Spleen (tissue), 7 donors: ENCODE results near the gene MTFR2.

Source experiments
- POLR2A ChIP-seq, 3 donors: fragments of 450-650 bp; IDR thresholded peaks; one replicate each; pipeline ENCODE4 v1.5.1; 2017; ENCODE audit warnings: antibody characterized with exemption in 3 of 3, mild to moderate bottlenecking in 1 of 3
- POLR2AphosphoS5 ChIP-seq, 3 donors: sonication (generic); formaldehyde crosslinking; IDR thresholded peaks; one replicate each; pipeline ENCODE4 v1.5.1; 2017; ENCODE audit warnings: antibody characterized with exemption in 3 of 3
- TF ChIP-seq, protein P1 (sequence below), 11 experiments: fragments of 200-600 bp in 7 of 11; fragments of 450-650 bp in 4 of 11; sonication (generic) in 4 of 11; IDR thresholded peaks in 8 of 11; conservative IDR thresholded peaks in 3 of 11; 1 replicate in 7 of 11; 2 replicates in 4 of 11; pipeline versions ENCODE4 v1.4.0 to v1.8.0; 2016 to 2021; ENCODE audit warnings: antibody characterized with exemption in 11 of 11, inconsistent platforms in 4 of 11, mild to moderate bottlenecking in 1 of 11
- donor health status: DM: no; HTN: no; CAD: no; lungs with moderate emphysema.
- donor health status: DM: no; HTN: no; CAD: no.
- donor health status: DM: no; HTN: no; CAD: no.

DNA sequence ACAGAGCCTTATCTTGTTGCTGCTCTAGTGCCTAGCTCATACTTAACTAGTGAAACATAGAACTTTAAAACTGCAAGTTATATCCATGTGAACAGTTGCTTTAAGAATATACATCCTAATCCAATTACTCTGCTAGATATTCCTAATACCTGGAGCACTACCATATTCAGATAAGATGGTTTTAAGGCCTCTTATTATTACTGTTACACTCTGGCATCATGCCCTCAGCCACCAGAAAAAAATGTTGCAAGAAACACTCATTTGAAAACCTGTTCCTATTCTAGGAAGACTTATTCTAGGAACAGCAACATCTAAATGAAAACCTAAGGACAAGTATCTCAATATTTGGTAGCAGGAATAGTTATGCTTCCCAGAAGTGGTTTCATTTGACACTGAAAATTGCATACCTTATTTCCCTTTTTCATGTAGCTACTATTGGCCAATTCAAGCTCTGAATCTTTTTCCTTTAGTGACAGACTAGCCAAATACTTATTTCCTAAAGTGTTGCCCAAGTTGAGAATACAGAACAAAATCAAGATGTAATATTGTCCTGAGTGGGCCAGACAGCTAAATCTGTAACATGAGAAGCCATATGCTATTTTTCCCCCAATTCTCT lies 4.8 kb upstream of the MTFR2 start:
- TF ChIP-seq, protein P1, sequence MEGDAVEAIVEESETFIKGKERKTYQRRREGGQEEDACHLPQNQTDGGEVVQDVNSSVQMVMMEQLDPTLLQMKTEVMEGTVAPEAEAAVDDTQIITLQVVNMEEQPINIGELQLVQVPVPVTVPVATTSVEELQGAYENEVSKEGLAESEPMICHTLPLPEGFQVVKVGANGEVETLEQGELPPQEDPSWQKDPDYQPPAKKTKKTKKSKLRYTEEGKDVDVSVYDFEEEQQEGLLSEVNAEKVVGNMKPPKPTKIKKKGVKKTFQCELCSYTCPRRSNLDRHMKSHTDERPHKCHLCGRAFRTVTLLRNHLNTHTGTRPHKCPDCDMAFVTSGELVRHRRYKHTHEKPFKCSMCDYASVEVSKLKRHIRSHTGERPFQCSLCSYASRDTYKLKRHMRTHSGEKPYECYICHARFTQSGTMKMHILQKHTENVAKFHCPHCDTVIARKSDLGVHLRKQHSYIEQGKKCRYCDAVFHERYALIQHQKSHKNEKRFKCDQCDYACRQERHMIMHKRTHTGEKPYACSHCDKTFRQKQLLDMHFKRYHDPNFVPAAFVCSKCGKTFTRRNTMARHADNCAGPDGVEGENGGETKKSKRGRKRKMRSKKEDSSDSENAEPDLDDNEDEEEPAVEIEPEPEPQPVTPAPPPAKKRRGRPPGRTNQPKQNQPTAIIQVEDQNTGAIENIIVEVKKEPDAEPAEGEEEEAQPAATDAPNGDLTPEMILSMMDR (IDR thresholded peaks at IDR 0.05 in 8 of 11, conservative IDR thresholded peaks at IDR 0.05 in 3 of 11) = no peak
- TF ChIP-seq POLR2A (IDR thresholded peaks at IDR 0.05) = no peak
- no peak for TF ChIP-seq POLR2AphosphoS5 (IDR thresholded peaks at IDR 0.05)
